ENCODE data around the gene TMEM72.

DNA sequence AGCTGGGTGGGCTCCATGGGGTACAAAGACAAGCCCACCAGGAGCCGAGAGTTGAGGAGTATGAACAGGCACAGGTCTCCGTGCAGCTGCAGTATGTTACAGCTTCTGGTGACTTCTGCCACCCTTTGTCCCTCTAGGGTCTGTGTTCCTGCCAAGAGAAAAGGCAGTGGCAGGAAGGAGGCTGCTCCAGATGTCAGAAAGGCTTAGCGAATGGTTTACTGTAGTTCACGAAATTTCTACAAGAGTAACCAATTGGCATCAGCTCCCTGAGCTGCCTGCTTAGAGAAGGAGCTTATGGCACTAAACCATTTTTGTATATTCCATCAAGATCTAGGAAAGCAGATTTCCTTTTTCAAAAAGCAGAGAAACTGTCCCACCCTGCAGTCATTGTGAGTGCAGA, 48.2 kb upstream of the TMEM72 start:
- TF ChIP-seq, protein P1, sequence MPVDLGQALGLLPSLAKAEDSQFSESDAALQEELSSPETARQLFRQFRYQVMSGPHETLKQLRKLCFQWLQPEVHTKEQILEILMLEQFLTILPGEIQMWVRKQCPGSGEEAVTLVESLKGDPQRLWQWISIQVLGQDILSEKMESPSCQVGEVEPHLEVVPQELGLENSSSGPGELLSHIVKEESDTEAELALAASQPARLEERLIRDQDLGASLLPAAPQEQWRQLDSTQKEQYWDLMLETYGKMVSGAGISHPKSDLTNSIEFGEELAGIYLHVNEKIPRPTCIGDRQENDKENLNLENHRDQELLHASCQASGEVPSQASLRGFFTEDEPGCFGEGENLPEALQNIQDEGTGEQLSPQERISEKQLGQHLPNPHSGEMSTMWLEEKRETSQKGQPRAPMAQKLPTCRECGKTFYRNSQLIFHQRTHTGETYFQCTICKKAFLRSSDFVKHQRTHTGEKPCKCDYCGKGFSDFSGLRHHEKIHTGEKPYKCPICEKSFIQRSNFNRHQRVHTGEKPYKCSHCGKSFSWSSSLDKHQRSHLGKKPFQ (CRISPR knock-in tag; IDR thresholded peaks at IDR 0.05; ENCODE audit: insufficient replicate concordance) = no peak
- TF ChIP-seq, protein P2, sequence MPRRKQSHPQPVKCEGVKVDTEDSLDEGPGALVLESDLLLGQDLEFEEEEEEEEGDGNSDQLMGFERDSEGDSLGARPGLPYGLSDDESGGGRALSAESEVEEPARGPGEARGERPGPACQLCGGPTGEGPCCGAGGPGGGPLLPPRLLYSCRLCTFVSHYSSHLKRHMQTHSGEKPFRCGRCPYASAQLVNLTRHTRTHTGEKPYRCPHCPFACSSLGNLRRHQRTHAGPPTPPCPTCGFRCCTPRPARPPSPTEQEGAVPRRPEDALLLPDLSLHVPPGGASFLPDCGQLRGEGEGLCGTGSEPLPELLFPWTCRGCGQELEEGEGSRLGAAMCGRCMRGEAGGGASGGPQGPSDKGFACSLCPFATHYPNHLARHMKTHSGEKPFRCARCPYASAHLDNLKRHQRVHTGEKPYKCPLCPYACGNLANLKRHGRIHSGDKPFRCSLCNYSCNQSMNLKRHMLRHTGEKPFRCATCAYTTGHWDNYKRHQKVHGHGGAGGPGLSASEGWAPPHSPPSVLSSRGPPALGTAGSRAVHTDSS (CRISPR knock-in tag; conservative IDR thresholded peaks at IDR 0.05) = no peak
- TF ChIP-seq, protein P3, sequence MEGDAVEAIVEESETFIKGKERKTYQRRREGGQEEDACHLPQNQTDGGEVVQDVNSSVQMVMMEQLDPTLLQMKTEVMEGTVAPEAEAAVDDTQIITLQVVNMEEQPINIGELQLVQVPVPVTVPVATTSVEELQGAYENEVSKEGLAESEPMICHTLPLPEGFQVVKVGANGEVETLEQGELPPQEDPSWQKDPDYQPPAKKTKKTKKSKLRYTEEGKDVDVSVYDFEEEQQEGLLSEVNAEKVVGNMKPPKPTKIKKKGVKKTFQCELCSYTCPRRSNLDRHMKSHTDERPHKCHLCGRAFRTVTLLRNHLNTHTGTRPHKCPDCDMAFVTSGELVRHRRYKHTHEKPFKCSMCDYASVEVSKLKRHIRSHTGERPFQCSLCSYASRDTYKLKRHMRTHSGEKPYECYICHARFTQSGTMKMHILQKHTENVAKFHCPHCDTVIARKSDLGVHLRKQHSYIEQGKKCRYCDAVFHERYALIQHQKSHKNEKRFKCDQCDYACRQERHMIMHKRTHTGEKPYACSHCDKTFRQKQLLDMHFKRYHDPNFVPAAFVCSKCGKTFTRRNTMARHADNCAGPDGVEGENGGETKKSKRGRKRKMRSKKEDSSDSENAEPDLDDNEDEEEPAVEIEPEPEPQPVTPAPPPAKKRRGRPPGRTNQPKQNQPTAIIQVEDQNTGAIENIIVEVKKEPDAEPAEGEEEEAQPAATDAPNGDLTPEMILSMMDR (CRISPR knock-in tag; IDR thresholded peaks at IDR 0.05) = no peak
- no peak for TF ChIP-seq HDAC6 (IDR thresholded peaks at IDR 0.05; ENCODE audit: low read depth, low read length)
- TF ChIP-seq RFX5 (IDR thresholded peaks at IDR 0.05; ENCODE audit: low read depth, low read length) = no peak
- TF ChIP-seq NR2C2 (CRISPR knock-in tag; IDR thresholded peaks at IDR 0.05; ENCODE audit: borderline replicate concordance) = no peak
- no peak for TF ChIP-seq SP140L (CRISPR knock-in tag; IDR thresholded peaks at IDR 0.05; ENCODE audit: borderline replicate concordance)
- TF ChIP-seq SP1 (IDR thresholded peaks at IDR 0.05) = no peak
- no peak for TF ChIP-seq SP1 (CRISPR knock-in tag; IDR thresholded peaks at IDR 0.05)
- TF ChIP-seq ZNF274 (CRISPR knock-in tag; IDR thresholded peaks at IDR 0.05) = no peak
